Measurements from ENCODE around the gene RABAC1.
A peak's percentile ranks its signal among the peaks of the same experiment; 100 is the strongest.

Gene RABAC1

GRCh38 chr19:41924151-41925145, 34.7 kb downstream of the RABAC1 start:
- no peak overlapping the region for H3K9ac ChIP-seq (ENCODE audit: low read depth, low read length, poor library complexity)
- H3K23ac ChIP-seq (ENCODE audit: low read depth, low read length, poor library complexity), result peak overlapping the region; percentile 18
- no peak overlapping the region for H2AK5ac ChIP-seq (ENCODE audit: low read depth, low read length)
- no peak overlapping the region for H2AFZ ChIP-seq (ENCODE audit: low read length)
- no peak overlapping the region for H2BK5ac ChIP-seq (ENCODE audit: low read length)
- H3K36me3 ChIP-seq (replicated peaks in 1 of 2; ENCODE audit: control insufficient read depth in 2 of 2, insufficient read depth in 2 of 2, low read length in 2 of 2), result no peaks in the 10 kb centered on the region
- no peak overlapping the region for H3K18ac ChIP-seq (ENCODE audit: low read length)
- H2BK120ac ChIP-seq (ENCODE audit: low read depth, low read length), result no peak overlapping the region
- no peak overlapping the region for H2BK12ac ChIP-seq (ENCODE audit: low read length)
- no peak overlapping the region for H4K91ac ChIP-seq (ENCODE audit: low read depth, low read length, poor library complexity)
- H3K4me3 ChIP-seq (ENCODE audit: low read length in 2 of 2), result no peak overlapping the region
- H3K4me1 ChIP-seq (ENCODE audit: control insufficient read depth in 2 of 2, insufficient read depth in 1 of 2, low read depth in 1 of 2, low read length in 2 of 2), result peaks cover 6 to 10% of the 10 kb centered on the region in 2 donors
- H2BK15ac ChIP-seq (ENCODE audit: low read length), result no peak overlapping the region
- peaks cover 39 to 94% (median 86%) of the 10 kb centered on the region in 3 experiments for H3K27me3 ChIP-seq (ENCODE audit: control insufficient read depth in 3 of 3, insufficient read depth in 3 of 3, low read depth in 1 of 3, low read length in 3 of 3)
- H3K27ac ChIP-seq (replicated peaks; ENCODE audit: low read length), result no peak overlapping the region
- no peak overlapping the region for H3K14ac ChIP-seq (ENCODE audit: low read length)
- no peak overlapping the region for H4K8ac ChIP-seq (ENCODE audit: low read depth, low read length)
- H3K4ac ChIP-seq (ENCODE audit: low read length), result no peak overlapping the region
- WGBS, 2 donors (ENCODE audit: extremely low coverage in 2 of 2, insufficient read length in 2 of 2, insufficient replicate concordance in 1 of 2), result no CpG with 5 or more reads among the region's 13 CpGs
- no peaks in the 10 kb centered on the region for H3K79me1 ChIP-seq (ENCODE audit: low read depth, low read length)
- no peak for DNase-seq (ENCODE audit: low spot score)
- no peak overlapping the region for H3K4me2 ChIP-seq (ENCODE audit: insufficient read depth, low read length, poor library complexity, severe bottlenecking)
- peaks cover 0 to 17% of the 10 kb centered on the region in 2 donors for H3K9me3 ChIP-seq (replicated peaks in 1 of 2; ENCODE audit: control insufficient read depth in 2 of 2, insufficient read depth in 1 of 2, low read depth in 1 of 2, low read length in 2 of 2)

DNA sequence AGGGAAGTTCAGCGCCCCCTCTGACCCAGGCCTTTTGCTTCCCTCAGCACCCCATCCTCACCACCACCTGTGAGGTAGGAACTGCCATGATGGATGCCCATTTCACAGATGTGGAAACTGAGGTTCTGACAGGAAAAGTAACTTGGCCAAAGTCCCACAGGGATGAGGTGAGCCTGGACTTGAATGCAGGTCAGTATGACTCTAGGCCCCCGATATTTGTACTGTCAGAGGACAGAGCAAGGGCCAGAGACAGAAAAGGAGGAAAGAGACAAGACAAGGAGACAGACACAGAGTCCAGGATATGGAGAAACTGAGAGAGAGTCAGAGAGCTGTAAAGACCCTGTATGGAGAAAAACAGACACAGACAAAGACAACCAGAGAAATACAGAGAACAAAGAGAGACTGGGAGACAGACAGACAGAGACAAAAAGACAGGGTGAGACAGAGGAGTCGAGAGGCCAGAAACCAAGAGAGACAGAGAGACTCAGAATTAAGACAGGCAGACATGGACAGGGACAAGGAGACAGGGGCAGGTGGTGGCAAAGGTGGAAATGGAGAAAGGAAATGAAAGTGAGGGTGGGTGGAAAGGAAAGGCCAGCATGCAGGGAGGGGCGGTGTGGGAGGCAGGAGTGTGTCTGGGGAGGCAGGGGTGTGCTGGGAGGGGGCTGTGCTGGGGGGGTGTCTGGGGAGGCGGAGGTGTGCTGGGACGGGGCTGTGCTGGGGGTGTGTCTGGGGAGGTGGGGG, 35.9 kb downstream of the RABAC1 start:
- H2AK5ac ChIP-seq (ENCODE audit: low read depth, low read length), result no peak overlapping the region
- H3K9ac ChIP-seq (ENCODE audit: low read depth, low read length, poor library complexity), result no peak overlapping the region
- WGBS, 2 donors (ENCODE audit: extremely low coverage in 2 of 2, insufficient read length in 2 of 2, insufficient replicate concordance in 1 of 2), result no CpG with 5 or more reads among the region's 6 CpGs
- H3K14ac ChIP-seq (ENCODE audit: low read length), result no peak overlapping the region
- peaks cover 0 to 25% of the 10 kb centered on the region in 2 donors for H3K9me3 ChIP-seq (replicated peaks in 1 of 2; ENCODE audit: control insufficient read depth in 2 of 2, insufficient read depth in 1 of 2, low read depth in 1 of 2, low read length in 2 of 2)
- H3K27ac ChIP-seq (replicated peaks; ENCODE audit: low read length), result no peak overlapping the region
- H3K18ac ChIP-seq (ENCODE audit: low read length), result no peak overlapping the region
- peak overlapping the region; percentile 19 for H2BK5ac ChIP-seq (ENCODE audit: low read length)
- H4K91ac ChIP-seq (ENCODE audit: low read depth, low read length, poor library complexity), result no peak overlapping the region
- no peak overlapping the region for H3K23ac ChIP-seq (ENCODE audit: low read depth, low read length, poor library complexity)
- peaks cover 2 to 3% of the 10 kb centered on the region in 2 donors for H3K4me1 ChIP-seq (ENCODE audit: control insufficient read depth in 2 of 2, insufficient read depth in 1 of 2, low read depth in 1 of 2, low read length in 2 of 2)
- H2BK15ac ChIP-seq (ENCODE audit: low read length), result no peak overlapping the region
- H2BK120ac ChIP-seq (ENCODE audit: low read depth, low read length), result no peak overlapping the region
- H2BK12ac ChIP-seq (ENCODE audit: low read length), result no peak overlapping the region
- H3K4me2 ChIP-seq (ENCODE audit: insufficient read depth, low read length, poor library complexity, severe bottlenecking), result no peak overlapping the region
- H3K36me3 ChIP-seq (replicated peaks in 1 of 2; ENCODE audit: control insufficient read depth in 2 of 2, insufficient read depth in 2 of 2, low read length in 2 of 2), result peaks cover 0 to 3% of the 10 kb centered on the region in 2 donors
- H3K27me3 ChIP-seq (ENCODE audit: control insufficient read depth in 3 of 3, insufficient read depth in 3 of 3, low read depth in 1 of 3, low read length in 3 of 3), result peaks cover 30 to 95% (median 84%) of the 10 kb centered on the region in 3 experiments
- H3K79me1 ChIP-seq (ENCODE audit: low read depth, low read length), result peaks cover 3% of the 10 kb centered on the region
- H3K4ac ChIP-seq (ENCODE audit: low read length), result no peak overlapping the region
- H2AFZ ChIP-seq (ENCODE audit: low read length), result no peak overlapping the region
- no peak overlapping the region for H4K8ac ChIP-seq (ENCODE audit: low read depth, low read length)
- H3K4me3 ChIP-seq (ENCODE audit: low read length in 2 of 2), result no peak overlapping the region
- no peak for DNase-seq (ENCODE audit: low spot score)

DNA sequence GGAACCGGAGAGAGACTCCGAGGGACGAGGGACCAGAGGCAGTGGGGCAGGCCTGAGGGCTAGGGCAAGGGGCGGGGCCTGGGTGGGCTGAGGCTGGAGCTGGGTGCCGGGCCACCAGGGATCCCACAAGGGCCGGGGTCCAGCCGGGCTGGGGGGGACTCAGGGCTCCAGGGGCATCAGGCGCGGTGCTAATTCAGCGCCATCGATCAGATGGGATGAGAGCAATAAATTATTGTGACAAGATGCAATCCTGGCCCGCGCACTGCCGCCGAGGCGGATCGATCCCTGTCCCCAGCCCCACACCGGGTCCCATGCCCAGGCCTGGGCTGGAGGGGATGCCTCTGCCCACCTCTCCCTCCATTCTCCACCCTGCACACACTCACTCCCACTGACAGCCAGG, 36.5 kb downstream of the RABAC1 start:
- Histone ChIP-seq H3K27ac (replicated peaks; ENCODE audit: low read length) (no peak overlapping the region), H3K4me1 (ENCODE audit: control insufficient read depth in 2 of 2, insufficient read depth in 1 of 2, low read depth in 1 of 2, low read length in 2 of 2) (peaks cover 0 to 3% of the 10 kb centered on the region in 2 donors), H3K4ac (ENCODE audit: low read length) (no peak overlapping the region), H4K8ac (ENCODE audit: low read depth, low read length) (no peak overlapping the region), H3K27me3 (ENCODE audit: control insufficient read depth in 3 of 3, insufficient read depth in 3 of 3, low read depth in 1 of 3, low read length in 3 of 3) (peaks cover 28 to 96% (median 86%) of the 10 kb centered on the region in 3 experiments), H2AK5ac (ENCODE audit: low read depth, low read length) (no peak overlapping the region), H3K9me3 (replicated peaks in 1 of 2; ENCODE audit: control insufficient read depth in 2 of 2, insufficient read depth in 1 of 2, low read depth in 1 of 2, low read length in 2 of 2) (peaks cover 0 to 27% of the 10 kb centered on the region in 2 donors), H3K4me2 (ENCODE audit: insufficient read depth, low read length, poor library complexity, severe bottlenecking) (no peak overlapping the region), H2AFZ (ENCODE audit: low read length) (no peak overlapping the region), H2BK120ac (ENCODE audit: low read depth, low read length) (no peak overlapping the region), H2BK15ac (ENCODE audit: low read length) (no peak overlapping the region), H3K36me3 (replicated peaks in 1 of 2; ENCODE audit: control insufficient read depth in 2 of 2, insufficient read depth in 2 of 2, low read length in 2 of 2) (peaks cover 0 to 5% of the 10 kb centered on the region in 2 donors), H3K9ac (ENCODE audit: low read depth, low read length, poor library complexity) (no peak overlapping the region), H3K14ac (ENCODE audit: low read length) (no peak overlapping the region), H3K4me3 (ENCODE audit: low read length in 2 of 2) (no peak overlapping the region), H2BK12ac (ENCODE audit: low read length) (no peak overlapping the region), H3K18ac (ENCODE audit: low read length) (peak overlapping the region; percentile 25), H3K79me1 (ENCODE audit: low read depth, low read length) (peaks cover 6% of the 10 kb centered on the region), H2BK5ac (ENCODE audit: low read length) (peak overlapping the region; percentile 19), H4K91ac (ENCODE audit: low read depth, low read length, poor library complexity) (no peak overlapping the region), H3K23ac (ENCODE audit: low read depth, low read length, poor library complexity) (no peak overlapping the region)
- no CpG with 5 or more reads among the region's 18 CpGs for WGBS, 2 donors (ENCODE audit: extremely low coverage in 2 of 2, insufficient read length in 2 of 2, insufficient replicate concordance in 1 of 2)
- no peak for DNase-seq (ENCODE audit: low spot score)
